ENCODE results near the gene VENTX. TPM values are rescaled to one million over a fixed set of nuclear protein-coding genes. Genes with fewer than 3 reads are reported as not detected.

Gene VENTX
- total RNA-seq, 3 donors from 2014 or later: not detected

GRCh38 chr10:133270773-133271297 is 33.2 kb downstream of the VENTX start:
- no peaks in the 10 kb centered on the region for H3K36me3 Mint-ChIP-seq (ENCODE audit: insufficient read depth)
- no peaks in the 10 kb centered on the region for H3K9me3 Mint-ChIP-seq
- H3K4me1 Mint-ChIP-seq (ENCODE audit: low read depth): peaks cover 11% of the 10 kb centered on the region
- no peak for DNase-seq
- ATAC-seq: no peak
- H3K27me3 Mint-ChIP-seq (ENCODE audit: low read depth): no peaks in the 10 kb centered on the region
- H3K4me3 Mint-ChIP-seq: no peak overlapping the region

- Mint-ChIP-seq H3K4me3 (no peak overlapping the region), H3K4me1 (ENCODE audit: low read depth) (peaks cover 13% of the 10 kb centered on the region), H3K27me3 (ENCODE audit: low read depth) (no peaks in the 10 kb centered on the region), H3K36me3 (ENCODE audit: insufficient read depth) (no peaks in the 10 kb centered on the region), H3K9me3 (no peaks in the 10 kb centered on the region)
- no peak for ATAC-seq
- no peak for DNase-seq
These were observed 34.1 kb downstream of the VENTX start for GRCh38 chr10:133271521-133272300.

DNA sequence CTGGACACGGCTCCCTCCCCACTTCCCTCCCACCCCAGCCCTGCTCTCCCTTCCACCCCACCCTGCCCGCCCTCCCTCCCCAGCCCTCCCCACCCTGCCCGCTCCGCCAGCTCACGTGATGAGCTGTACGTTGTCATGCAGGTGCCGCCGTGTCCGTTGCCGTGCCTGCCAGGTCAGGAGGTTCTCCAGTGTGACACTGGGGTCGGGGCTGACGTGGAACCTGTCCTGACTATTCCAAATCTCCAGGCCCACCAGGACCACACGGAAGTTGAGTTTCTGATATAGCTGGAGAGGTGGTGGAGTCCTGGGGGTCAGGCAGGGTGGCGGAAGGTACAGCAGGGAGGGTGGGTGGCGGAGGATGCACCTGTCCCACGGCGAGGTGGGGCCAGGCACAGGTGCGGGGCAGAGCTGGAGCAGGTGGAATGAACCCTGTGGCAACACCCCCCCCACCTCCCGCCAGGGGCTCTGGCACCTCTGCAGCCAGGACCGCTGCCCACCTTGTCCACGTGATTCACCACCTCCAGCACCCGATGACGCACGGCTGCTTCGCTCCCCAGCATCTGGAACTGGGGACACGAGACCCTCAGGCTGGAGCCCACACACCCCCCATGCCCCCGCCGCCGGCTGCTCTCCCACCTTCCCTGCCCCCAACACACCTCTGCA is 34.8 kb downstream of the VENTX start:
- Mint-ChIP-seq H3K9me3 (no peaks in the 10 kb centered on the region), H3K4me1 (ENCODE audit: low read depth) (peaks cover 14% of the 10 kb centered on the region), H3K27me3 (ENCODE audit: low read depth) (no peaks in the 10 kb centered on the region), H3K4me3 (no peak overlapping the region), H3K36me3 (ENCODE audit: insufficient read depth) (no peaks in the 10 kb centered on the region)
- no peak for DNase-seq
- no peak for ATAC-seq

DNA sequence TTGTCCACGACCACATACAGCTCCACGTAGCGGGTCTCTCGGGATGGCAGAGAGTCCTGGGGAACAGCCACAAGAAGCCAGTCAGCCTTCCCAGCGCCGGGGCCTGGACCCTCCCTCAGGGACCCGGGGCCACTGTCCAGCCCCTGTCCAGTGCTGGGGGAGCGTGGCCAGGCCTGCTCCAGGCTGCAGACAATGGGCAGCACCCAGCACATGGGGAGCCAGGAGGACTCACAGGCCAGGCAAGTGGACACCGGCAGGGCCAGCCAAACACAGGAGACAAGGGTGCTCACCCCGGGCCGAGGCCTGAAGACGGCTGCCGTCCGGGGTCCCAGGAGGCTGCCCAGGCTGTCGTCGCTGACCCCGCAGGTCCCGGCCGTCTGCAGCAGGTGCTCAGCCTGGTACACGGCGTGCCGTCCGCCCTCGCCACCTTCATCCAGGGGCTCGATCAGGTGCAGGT is 35.3 kb downstream of the VENTX start:
- Mint-ChIP-seq H3K27me3 (ENCODE audit: low read depth) (no peaks in the 10 kb centered on the region), H3K9me3 (no peaks in the 10 kb centered on the region), H3K4me1 (ENCODE audit: low read depth) (peaks cover 20% of the 10 kb centered on the region), H3K36me3 (ENCODE audit: insufficient read depth) (no peaks in the 10 kb centered on the region), H3K4me3 (no peak overlapping the region)
- DNase-seq (no peak), ATAC-seq (no peak)

DNA sequence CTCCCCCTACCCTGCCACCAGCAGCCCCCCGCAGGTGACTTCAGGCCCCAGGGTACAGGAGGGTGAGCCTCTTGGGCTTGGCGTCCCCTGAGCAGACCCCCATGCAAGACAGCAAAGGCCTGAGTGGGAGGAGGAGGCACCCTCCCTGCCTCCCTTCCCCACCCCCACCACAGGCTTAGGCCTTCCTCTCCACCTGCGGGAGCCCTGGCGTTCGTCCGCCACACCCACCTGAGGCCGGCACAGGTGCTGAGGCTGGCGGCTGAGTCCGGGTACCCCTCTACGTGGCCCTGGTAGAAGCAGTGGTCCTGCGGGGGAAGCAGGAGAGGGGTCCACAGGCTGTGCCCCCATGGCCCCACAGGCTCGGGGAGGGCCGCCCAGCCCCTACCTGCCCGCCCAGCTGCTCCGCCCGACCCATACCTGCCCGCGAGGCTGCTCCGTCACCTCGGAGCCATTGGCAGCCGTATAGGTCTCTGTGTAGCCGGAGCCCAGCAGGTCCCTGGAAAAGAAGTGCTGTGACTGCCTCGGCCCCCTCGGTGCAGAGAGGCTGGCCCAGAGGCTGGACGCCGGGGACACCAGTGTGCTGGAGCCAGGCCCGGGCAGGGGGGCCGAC is 36.0 kb downstream of the VENTX start:
- Mint-ChIP-seq H3K9me3 (no peaks in the 10 kb centered on the region), H3K4me3 (no peak overlapping the region), H3K36me3 (ENCODE audit: insufficient read depth) (no peaks in the 10 kb centered on the region), H3K4me1 (ENCODE audit: low read depth) (peaks cover 26% of the 10 kb centered on the region), H3K27me3 (ENCODE audit: low read depth) (no peaks in the 10 kb centered on the region)
- DNase-seq (no peak), ATAC-seq (no peak)

DNA sequence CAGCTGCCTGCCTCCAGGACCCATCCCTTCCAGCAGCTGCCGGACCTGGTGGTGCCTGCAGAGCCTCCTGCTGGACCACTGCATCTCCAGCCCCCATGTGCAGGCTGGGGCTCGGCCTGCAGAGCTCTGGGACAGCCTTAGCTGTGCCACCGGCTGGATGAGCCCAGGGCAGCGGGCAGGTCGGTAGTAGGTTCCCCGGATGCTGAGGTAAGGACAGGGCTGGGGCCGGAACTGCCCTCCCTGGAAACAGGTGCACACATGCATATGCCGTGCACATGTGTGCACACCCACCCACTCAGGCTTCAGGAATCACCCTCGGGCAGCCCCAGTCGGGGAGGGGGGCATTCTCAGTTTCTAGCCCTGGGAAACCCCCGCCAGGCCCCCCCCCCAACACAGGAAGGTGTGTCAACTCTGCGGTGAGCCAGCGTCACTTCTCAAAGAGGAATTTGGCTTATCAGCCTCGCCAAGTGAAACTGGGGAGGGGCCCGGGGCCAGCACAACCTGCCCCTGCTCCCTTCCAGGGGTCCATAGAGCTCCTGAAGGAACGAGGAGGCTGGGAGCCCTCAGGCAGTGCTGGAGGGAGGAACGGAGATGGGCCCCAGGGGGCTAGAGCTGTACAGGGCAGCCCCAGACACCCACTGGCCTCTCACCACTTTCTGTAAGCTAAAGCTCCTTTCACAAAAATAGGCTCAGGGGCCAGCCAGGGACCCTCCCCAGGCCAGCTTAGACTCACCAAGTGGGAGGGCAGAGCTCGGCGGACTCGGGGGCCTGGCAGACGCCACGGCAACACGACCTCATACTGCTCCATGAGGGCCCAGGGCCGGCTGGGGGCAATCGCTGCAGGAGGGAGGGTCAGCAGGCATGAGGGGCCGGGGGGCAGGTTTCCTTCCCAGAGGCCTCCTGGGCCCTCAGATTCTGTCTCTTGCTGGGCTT is 37.4 kb downstream of the VENTX start:
- no peaks in the 10 kb centered on the region for H3K9me3 Mint-ChIP-seq

DNA sequence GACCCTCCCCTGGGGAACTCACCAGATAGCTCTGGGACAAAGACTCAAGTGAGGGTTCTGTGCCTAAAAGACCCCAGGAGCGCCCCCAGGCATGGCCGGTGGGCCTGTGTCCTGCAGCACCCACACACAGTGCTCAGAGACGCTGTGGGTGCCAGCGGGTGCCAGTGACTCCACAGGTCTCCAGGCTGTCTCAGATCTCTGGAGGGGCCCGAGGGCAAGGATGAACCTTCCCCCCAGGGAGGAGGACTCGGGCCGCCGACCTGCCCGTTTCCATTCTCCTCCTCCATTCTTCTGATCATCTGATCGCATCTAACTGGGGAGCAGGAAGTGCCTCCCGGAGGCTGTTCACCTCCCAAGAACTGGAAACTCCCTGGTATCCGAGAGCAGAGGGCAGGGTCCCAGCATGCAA is 38.0 kb downstream of the VENTX start:
- Mint-ChIP-seq H3K9me3 (no peaks in the 10 kb centered on the region), H3K4me1 (ENCODE audit: low read depth) (peaks cover 32% of the 10 kb centered on the region), H3K36me3 (ENCODE audit: insufficient read depth) (no peaks in the 10 kb centered on the region), H3K27me3 (ENCODE audit: low read depth) (no peaks in the 10 kb centered on the region), H3K4me3 (peak overlapping the region; percentile 89)
- DNase-seq (no peak), ATAC-seq (peak; percentile 29 to 36)

More for the DNA sequence above, 37.4 kb downstream of the VENTX start:
- H3K36me3 Mint-ChIP-seq (ENCODE audit: insufficient read depth): no peaks in the 10 kb centered on the region
- peaks cover 32% of the 10 kb centered on the region for H3K4me1 Mint-ChIP-seq (ENCODE audit: low read depth)
- H3K27me3 Mint-ChIP-seq (ENCODE audit: low read depth): no peaks in the 10 kb centered on the region
- H3K4me3 Mint-ChIP-seq: peak overlapping the region; percentile 89
- peak; percentile 73 to 76 for ATAC-seq
- peak; percentile 83 for DNase-seq

- peak in 1 of 2 donors; percentile 0 for ATAC-seq
- H3K4me3 Mint-ChIP-seq: peak overlapping the region; percentile 89
- H3K27me3 Mint-ChIP-seq (ENCODE audit: low read depth): no peaks in the 10 kb centered on the region
- H3K36me3 Mint-ChIP-seq (ENCODE audit: insufficient read depth): no peaks in the 10 kb centered on the region
- peaks cover 32% of the 10 kb centered on the region for H3K4me1 Mint-ChIP-seq (ENCODE audit: low read depth)
- DNase-seq: no peak
- H3K9me3 Mint-ChIP-seq: no peaks in the 10 kb centered on the region
These were observed 38.4 kb downstream of the VENTX start for GRCh38 chr10:133276100-133276434.

DNA sequence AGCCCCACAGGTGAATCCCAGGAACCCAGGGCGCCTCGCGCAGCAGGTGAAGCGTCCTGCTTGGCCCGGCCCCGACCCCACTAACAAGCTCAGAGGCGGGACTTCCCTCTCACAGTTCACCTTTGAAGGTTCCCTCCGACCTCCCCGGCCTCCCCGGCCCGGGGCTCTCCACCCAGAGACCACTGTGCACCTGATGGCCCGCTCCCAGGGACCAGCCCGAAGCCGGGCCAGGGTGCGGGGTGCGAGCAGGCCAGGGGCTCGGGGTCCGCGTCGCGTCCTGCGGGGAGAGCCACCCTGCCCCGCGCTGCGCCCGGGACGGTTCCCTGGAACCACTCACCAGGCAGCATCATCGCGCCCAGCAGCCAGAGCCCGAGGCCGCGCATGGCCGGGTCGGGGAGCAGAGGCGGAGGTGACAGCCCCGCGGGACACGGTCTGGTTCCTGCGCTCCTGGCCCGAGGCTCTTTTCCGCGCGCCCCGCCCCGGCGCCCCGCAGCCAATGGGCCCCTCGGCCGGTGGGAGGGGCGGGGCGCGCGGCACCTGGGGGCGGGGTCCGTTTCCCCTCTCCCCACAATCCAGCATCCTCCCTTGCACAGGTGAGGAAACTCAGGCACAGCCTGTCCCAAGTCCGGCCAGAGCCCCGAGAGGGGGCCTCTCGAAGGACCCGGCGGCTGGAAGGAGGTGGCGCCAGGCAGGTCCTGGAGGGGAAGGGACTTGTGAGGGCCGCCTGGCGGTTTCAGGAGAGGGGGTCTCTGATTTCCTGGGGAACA is 39.0 kb downstream of the VENTX start, which contains the start of gene ADAM8:
Gene ADAM8 (minus strand): TSS at position 434 of the 767 bp plus-strand sequence. CDS start 51 bp downstream, at position 383.
- peak; percentile 46 to 55 for ATAC-seq
- Mint-ChIP-seq H3K36me3 (ENCODE audit: insufficient read depth) (no peaks in the 10 kb centered on the region), H3K4me1 (ENCODE audit: low read depth) (peaks cover 32% of the 10 kb centered on the region), H3K9me3 (no peaks in the 10 kb centered on the region), H3K4me3 (peak within 1 kb of the TSS; percentile 89), H3K27me3 (ENCODE audit: low read depth) (no peaks in the 10 kb centered on the region)
- DNase-seq: peak; percentile 65

DNA sequence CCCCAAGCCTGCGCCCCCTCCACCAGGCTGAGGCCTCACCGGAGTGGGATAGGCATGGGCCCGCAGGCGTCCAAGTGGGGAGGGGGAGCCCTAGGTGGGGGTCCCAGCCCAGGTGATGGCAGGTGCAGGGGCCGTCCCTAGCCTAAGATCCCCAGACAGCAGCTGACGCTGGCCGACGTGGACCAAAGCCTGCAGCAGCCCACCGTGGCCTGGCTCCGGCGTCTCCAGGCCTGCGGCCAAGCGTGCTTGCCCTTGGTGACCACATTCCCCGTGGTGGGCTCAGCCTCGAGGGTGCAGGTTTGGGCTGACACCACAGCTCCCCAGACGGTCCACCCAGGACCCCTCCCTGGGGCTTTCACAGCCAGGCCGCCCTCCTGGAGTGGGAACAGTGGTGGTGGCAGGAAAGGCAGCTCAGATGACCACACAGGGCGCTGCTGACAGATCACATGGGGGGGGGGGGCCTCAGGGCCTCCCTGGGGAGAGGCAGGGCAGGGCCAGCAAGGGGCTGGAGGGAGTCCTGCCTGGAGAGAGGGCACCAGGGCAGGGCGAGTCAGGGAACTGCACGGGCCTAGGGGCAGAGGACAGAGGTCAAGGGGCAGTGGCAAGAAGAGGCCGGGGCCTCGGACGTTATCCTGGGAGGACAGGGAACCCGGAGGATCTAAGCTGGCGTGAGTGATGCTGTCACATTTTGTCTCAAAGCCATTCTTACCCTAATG is 39.8 kb downstream of the VENTX start:
- DNase-seq (no peak), ATAC-seq (no peak)
- peak overlapping the region; percentile 71 for H3K4me3 Mint-ChIP-seq
- H3K4me1 Mint-ChIP-seq (ENCODE audit: low read depth): peaks cover 32% of the 10 kb centered on the region
- H3K27me3 Mint-ChIP-seq (ENCODE audit: low read depth): no peaks in the 10 kb centered on the region
- H3K9me3 Mint-ChIP-seq: no peaks in the 10 kb centered on the region
- peaks cover 6% of the 10 kb centered on the region for H3K36me3 Mint-ChIP-seq (ENCODE audit: insufficient read depth)

DNA sequence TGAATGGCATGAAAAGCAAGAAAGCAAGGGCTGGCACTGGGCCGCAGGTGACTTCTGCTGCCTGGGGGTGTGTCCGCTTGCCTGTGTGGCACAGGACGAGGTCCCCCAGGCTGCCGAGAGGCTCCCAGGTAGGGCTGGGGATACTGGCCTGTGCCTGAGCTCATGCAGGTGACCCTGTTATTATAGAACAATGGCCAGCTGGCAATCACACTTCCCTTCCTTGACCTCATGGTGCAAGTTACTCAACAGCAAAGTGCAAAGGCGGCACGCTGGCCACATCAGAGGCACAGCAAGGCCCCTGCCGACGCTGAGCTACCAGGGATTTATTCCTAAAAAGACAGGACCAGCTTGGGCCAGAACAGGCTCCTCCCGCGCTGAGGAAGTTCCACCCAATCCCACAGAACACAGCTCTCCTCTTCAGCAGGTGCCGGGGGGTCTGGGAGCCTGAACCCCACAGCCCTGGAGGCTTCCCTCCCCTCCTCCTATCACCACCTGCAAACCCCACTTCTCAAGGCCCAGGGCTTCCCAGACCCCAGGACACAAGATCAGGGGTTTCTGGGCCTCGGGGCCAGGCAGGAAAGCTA is 40.4 kb downstream of the VENTX start:
- no peak for ATAC-seq
- H3K4me1 Mint-ChIP-seq (ENCODE audit: low read depth): peaks cover 32% of the 10 kb centered on the region

GRCh38 chr10:133278577-133279265 is 41.1 kb downstream of the VENTX start:
- Mint-ChIP-seq H3K9me3 (no peaks in the 10 kb centered on the region), H3K4me3 (peak overlapping the region; percentile 71), H3K27me3 (ENCODE audit: low read depth) (no peaks in the 10 kb centered on the region), H3K4me1 (ENCODE audit: low read depth) (peaks cover 32% of the 10 kb centered on the region), H3K36me3 (ENCODE audit: insufficient read depth) (peaks cover 10% of the 10 kb centered on the region)
- DNase-seq (peak; percentile 48), ATAC-seq (peak in 1 of 2 donors; percentile 3)

More for the DNA sequence above, 40.4 kb downstream of the VENTX start:
- no peak for DNase-seq
- Mint-ChIP-seq H3K27me3 (ENCODE audit: low read depth) (no peaks in the 10 kb centered on the region), H3K9me3 (no peaks in the 10 kb centered on the region), H3K36me3 (ENCODE audit: insufficient read depth) (peaks cover 8% of the 10 kb centered on the region), H3K4me3 (peak overlapping the region; percentile 71)

Measured in activated T-cell treated with anti-CD3 and anti-CD28 coated beads, Interleukin-2, amount 50 U/mL, for 4 hours (primary cell).